ENCODE measurements around the gene MTMR2. TPM values are rescaled to one million over a fixed set of nuclear protein-coding genes. Genes with fewer than 3 reads are reported as not detected.
"Not testable (repeated sequence)": the region's sequence is repeated elsewhere in the genome, so short reads cannot be mapped to it uniquely, and the experiment has no call there.

MTMR2 gene
- polyA plus RNA-seq, 10 donors, result 24.2 to 35.7 (median 27.8) TPM

DNA sequence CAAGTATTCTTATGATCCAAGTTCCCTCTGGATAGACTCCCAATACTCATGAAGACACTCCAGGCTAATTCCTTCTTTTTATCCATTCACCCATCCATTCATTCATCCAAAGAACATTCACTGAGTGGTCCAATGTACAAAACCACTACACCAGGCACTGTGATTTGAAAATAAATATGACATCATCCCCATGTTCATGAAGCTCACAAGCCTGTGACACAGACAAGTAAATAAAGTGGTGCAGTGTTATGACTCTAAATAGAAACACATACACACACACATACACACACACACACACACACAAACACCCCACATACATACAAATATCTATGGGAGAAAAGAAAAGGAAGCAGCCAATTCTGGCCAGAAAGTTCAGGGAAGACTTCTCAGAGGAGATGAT lies 35.5 kb downstream of the MTMR2 start:
- DNase-seq, result no peak

DNA sequence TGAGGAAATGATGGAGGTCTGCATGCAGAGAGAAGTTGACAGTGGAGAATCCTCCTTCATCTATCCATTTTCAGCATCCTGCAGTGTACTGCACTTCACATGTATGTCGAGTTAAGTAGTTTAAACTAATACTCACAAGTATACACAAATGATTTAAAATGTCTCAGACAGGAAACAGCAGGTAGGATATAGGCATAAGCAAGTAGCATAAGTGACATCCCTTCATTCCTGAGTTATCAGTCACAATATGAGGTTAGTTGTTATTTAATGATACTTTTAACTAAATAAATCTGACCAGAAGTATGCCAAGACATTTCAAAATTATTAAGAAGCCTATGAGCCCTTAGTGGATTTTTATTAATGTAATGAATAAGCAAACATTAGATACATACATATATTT lies 37.4 kb downstream of the MTMR2 start:
- DNase-seq, result no peak

DNA sequence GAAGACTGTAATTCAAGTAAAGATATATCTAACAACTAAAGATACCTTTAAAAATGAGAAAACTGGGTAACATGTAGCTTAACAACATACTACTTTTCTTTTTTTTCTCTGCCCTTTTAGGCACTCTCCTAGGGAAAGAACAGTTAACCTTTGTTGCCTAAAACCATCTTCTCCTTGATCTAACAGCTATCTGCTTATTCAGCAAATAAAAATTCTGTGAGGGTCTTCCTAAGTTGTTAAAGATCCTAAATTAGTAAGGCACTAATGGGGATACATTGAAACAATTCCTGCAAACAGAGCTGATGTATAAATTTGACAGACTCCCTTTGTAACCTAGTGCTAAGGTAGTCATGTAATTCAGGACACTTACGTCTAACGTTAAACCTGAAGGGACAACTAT lies 39.1 kb downstream of the MTMR2 start:
- no peak for DNase-seq

DNA sequence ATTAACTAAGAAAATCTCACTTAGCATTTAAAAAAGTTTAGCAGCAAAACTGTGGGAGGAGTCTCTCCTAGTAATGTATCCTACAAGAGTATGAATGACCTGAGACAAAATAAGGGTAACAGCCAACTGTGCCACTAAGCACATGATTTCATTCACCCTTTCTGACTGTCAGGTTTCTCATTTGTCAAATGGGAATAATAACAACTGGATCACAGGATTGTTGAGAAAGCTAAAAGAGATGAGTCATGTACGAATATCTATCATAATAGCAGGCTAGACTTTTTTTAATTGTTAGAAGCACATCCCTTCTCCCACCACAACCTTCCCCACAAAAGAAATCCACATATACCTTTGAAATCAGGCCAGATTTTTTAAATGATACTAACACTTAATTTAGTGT lies 39.5 kb downstream of the MTMR2 start:
- DNase-seq, result peak in 1 of 3 donors; percentile 26

DNA sequence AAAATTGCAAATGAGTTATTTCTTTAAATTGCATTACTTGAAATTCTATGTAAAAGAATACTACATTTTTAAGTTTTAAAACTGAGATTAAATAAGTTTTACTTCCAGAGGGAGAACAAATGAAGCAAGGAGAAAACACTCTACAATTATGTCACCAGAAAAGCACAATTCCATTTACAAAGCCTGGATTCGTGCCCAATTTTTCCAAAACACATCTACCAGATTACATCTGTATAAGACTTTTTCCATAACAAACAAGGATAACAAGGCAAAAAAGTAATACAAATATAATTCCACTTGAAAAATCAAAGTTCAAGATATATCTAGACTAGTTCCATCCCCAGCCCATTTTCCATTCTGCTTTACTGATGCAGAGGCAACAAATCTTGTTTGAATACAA lies 40.5 kb downstream of the MTMR2 start:
- DNase-seq, result peak in 2 of 3 donors; percentile 35 to 43

DNA sequence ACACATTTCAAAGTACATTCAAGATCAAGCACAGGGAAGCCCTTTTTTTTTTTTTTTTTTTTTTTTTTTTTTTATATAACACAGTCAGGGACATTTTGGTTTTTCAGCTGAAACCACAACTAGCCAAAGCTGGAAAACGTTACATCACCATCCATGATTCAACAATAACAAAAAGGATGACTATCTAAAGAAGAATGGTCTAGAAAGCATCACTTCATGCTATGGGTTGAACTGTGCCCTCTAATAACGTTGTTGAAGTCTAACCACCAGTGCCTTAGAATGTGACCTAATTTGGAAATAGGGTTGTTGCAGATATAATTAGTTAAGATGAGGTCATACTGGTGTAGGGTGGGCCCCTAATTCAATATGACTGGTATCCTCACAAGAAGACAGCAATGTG lies 46.6 kb downstream of the MTMR2 start:
- peak in 1 of 3 donors; percentile 96 for DNase-seq

DNA sequence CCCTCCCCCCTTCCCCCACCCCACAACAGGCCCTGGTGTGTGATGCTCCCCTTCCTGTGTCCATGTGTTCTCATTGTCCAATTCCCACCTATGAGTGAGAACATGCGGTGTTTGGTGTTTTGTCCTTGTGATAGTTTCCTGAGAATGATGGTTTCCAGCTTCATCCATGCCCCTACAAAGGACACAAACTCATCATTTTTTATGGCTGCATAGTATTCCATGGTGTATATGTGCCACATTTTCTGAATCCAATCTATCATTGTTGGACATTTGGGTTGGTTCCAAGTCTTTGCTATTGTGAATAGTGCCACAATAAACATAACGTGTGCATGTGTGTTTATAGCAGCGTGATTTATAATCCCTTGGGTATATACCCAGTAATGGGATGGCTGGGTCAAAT lies 53.0 kb downstream of the MTMR2 start:
- not testable (repeated sequence) for DNase-seq

DNA sequence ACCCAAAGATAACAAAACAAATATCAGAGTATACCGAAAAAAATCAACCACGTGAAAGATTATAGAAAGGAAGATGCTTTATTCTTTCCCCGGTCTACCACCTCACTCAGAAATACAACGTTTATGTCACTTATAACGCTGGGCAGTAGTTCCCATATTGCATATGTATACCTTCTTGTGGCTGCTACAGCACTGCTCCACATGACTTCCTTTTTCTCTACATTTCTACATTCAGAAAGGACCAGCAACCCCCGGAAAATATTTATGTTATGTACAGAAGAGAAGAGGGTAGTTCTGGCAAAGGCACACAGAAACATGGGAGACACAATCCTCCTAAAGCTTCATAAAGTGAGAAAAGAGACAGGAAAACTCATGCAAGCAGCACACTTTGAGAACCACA lies 56.8 kb downstream of the MTMR2 start:
- no peak for DNase-seq

DNA sequence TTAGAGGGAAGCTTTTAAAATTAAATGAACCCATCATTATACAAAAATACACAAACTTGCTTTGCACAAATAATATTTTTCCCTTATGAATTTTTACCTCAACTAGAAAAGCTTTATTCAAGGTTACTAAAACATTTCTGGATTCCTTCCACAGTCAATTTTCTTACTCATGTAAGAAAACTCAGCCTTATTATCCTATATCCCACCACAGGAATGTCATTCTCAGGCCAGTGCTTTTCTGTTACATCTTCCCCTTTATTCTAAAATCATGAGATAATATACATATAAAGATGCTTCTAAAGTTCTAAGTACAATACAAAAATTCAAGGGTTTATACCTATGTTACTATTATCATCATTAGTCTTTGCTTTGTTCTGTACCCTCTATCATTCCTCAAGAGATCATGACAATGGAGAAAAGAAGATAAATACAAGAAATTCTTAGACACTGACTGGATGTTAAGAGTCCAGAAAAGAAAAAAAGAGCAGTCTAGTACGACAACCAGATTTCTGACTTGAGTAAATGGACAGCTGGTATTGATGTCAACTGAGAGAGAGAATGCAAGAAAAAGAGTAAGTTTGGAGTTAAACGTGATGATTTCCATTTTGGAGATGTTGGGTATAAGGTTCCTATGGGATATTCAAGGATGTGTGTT lies 60.3 kb downstream of the MTMR2 start:
- DNase-seq, result peak in 1 of 3 donors; percentile 56

DNA sequence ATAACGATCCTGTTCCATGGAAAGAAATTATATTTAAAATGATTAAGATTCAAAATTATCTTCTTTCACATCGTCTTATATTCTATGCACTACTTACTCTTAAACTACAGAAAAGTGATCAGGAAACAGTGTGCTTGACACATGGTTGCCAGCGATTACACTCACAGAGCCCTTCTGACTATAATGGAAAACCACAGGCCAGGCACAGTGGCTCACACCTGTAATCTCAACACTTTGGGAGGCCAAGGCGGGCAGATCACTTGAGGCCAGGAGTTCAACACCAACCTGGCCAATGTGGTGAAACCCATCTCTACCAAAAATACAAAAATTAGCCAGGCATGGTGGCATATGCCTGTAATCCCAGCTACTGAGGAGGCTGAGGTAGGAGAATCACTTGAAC lies 63.9 kb downstream of the MTMR2 start:
- DNase-seq, result not testable (repeated sequence)

DNA sequence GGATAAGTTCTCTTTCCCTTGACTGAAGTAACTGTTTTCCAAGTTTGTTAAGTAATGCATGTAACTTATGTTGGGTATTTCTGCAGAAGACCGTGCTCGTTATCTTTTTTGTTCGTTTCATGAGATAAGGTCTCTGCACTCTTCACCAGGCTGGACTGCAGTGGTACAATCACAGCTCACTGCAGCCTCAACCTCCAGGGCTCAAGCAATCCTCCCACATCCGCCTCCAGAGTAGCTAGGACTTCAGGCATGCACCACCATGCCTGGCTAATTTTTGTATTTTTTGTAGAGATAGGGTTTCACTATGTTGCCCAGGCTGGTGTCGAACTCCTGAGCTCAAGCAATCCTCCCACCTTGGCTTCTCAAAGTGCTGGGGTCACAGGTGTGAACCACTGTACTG lies 69.5 kb downstream of the MTMR2 start:
- not testable (repeated sequence) for DNase-seq

DNA sequence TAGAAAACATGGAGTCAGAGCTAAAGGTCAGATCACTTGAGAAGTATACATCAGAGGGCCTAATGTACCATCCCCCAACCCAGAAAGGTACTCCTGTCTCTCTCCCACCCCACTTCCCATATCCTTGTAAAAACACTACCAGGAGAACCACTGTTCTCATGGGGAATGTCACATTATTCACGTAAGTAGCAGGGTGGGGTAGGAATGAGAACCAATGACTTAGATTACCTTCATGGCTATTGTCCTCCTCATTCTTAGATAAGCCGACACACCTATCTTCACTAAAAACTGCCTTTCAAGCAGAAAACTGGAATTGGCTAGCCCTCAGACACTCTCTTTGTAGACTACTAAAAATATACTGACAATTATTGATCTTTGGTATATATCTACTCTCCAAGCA lies 70.0 kb downstream of the MTMR2 start:
- DNase-seq, result no peak

DNA sequence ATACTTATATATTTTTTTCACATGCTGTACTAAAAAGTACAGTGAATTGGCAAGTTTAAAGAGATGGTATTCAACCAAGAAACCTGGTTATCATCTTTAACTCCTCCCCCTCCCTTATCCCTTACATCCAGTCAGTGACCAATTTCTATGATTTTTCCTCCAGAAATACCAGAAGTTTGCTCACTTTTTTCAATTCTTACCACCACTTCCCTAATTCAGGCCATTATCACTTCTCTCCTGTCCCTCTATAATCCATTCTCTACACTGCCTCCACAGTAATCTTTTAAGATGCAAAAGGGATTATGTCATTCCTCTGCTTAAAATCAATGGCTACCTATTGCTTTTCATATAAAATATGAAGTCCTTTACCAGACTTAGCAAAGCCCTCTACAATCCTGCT lies 70.8 kb downstream of the MTMR2 start:
- DNase-seq, result no peak

DNA sequence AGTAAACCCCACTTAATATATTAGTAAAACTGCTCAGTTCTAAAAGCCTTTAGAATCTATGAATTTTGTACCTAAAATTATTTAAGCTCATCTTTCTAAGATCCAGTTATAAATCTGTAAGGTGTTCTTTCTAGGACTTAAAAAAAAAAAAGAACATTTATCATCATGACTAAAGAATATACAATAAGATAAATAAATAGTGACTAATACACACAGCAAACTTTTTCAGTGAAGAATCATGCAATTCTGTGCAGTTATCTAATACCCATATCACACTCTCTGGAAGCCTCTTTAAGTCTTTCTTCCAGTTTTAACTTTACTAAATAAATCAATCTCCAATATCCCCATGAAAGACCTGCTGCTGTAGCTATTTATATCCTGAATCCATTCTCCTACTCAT lies 73.8 kb downstream of the MTMR2 start:
- DNase-seq, result no peak

DNA sequence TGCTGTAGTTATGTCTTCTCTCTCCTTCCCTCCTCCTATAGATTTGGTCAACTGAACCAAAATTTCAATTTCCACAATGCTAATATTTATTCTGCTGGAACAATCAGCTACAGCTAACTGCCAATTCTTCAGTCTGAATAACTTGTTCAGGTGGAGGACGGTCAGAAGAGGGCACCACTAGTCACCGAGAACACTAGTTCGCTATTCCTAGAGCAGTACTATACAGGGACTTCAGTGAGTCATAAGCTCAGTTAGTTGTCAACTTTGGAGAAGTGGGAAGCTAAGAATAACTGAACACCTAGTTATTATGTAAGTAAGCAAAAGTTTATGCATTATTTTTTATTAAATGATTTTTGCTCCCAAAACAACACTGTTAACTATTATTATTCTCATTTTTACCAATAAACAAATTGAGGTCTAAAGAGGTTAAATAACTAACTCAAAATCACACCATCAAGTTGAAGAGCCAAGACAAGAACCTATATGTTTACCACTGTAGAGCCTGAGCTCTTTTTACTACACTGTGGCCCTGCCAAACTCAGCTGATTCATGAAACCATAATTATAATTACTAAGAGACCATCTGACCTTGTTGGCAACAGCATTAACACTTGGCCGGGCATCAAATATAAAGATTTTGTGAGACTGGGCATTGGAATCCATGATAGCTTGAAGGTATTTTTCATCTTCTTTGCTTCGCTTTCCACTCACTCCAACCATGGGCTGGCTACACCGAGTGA lies 74.7 kb downstream of the MTMR2 start:
- DNase-seq, result peak in 2 of 3 donors; percentile 30 to 57

DNA sequence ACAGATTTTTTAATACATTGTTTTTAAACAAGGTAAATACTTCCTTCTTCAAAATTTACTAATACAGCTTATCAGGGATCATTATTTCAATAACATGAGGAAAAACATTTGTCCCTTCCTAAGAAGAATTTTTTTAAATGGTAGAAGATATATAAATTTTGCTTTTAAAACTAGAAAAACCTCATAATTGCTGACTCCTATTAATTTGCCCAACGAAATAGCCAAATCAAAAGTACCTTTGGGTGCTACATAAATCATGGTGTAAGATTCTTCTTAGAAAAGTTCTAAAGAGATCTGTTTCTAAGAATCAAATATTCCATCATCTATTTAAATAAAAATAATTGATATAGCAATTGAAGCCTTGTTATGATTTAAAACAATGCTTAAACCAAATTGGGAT lies 78.7 kb downstream of the MTMR2 start:
- no peak for DNase-seq

DNA sequence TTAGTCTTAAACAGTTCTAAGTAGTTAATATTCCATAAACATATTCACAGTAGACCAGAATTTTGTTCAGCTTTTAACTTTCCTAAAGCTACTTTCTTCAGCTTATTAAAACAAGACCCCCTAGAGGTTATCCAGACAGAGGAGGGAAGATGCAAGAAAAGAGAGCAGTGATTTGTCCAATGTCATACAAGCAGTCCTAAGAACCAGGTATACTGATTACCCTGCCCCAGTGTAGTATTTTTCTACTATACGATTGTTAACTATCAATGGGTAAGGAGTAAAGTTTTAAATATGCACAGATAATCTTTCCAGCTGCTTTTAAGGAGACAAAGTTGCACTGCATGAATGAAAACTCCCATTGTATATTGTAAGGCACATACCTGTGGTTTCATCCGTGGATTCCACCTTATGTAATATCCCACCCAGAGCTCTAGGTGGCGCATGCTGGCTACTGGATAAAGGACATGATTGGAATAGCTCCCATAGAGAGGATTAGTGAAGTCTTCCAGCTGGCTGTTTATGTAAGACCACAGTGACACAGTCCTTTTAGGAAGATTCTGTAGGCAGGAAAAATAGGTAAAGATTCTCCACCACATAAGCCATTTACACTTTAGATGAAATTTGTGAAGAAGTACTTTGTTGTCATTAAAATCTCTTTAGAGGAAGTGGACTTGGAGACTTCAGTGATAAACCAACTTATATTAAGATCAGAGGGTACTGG lies 88.0 kb downstream of the MTMR2 start:
- peak; percentile 64 to 85 (median 75) for DNase-seq

DNA sequence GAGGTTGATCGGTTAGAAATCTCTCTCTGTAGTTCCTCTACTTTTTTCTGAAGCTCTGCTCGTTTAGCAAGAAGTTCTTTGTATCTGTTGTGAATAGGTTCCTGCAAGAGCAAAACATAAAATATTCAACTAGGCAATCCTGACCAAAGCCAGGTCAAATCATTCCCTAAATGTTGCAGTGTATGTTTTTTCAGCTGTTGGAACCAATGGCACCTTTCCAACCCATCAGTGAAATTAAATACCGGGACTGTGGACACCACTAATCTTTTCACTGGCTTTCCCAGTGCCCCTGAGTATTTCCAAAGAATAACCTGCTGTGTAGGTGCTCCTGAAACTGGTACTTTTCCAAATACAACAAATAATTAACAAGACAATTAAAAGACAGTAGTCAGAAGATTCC lies 88.6 kb downstream of the MTMR2 start:
- peak; percentile 19 to 21 (median 21) for DNase-seq

DNA sequence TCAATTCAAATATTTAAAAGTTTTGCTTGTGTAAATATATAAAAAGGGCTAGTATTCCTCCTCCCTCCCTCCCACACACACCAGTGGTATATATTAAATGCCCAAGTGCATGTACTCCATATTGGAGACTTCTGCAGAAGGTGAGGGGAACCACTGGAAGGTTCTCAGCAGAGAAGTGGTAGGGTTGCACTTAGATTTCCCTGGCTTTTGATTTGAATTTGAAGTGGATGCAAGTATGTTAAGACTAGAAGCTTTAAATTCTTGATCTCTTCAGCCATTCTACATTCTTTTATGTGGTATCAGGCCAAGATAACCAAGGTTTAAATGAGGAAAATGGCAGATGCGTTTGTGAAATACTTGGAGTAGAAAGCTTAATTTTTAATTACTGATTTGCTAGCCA lies 90.5 kb downstream of the MTMR2 start:
- DNase-seq, result no peak

DNA sequence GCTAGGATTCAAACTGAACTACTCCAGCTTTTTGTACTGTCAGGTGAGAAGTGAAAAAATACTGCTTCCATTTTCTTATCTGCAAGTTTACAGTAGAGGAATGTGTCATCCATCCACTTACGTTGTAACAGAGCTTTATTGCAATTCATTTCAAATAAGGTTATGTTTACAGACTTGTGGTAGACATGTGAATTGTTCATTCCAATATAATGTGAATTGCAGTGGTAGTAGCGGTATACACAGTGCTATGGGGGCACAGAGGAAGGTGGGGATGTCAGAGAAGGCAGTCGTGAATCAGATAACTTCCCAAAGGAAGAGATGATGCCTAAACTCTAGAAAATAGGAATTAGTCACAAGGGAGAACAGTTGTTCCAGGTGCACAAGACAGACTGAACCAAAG lies 91.1 kb downstream of the MTMR2 start:
- DNase-seq, result no peak

DNA sequence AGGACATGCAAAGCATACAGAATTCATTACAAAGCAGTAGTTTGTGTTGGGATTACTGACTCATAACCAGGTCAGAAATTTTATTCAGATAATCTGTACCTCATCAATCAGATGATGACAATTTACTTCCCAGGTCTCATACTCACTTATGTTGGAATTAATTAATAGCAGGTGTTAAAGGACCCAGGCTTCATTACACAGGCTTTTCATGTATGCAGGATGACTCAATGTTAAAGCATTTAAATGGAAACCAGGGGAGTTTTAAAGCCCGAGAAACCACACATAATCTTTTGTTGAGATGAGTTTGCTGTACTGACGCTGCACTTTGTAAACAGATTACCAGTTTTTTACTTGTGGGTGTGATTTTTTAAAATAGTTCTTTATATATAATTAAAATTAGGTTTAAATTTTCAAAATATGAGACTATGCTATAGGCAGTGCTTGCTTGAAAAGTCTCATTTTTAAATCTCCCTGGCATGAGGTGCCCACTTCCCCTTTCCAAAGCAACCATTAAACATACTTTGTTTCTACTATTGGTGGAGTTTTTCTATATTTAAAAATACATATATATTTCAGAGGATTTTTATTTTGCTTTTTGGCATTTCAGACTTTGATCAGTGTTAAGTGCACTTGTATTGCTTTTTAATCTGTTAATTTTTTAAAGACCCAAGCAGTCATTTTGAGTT lies 92.6 kb downstream of the MTMR2 start:
- peak in 1 of 3 donors; percentile 89 for DNase-seq

DNA sequence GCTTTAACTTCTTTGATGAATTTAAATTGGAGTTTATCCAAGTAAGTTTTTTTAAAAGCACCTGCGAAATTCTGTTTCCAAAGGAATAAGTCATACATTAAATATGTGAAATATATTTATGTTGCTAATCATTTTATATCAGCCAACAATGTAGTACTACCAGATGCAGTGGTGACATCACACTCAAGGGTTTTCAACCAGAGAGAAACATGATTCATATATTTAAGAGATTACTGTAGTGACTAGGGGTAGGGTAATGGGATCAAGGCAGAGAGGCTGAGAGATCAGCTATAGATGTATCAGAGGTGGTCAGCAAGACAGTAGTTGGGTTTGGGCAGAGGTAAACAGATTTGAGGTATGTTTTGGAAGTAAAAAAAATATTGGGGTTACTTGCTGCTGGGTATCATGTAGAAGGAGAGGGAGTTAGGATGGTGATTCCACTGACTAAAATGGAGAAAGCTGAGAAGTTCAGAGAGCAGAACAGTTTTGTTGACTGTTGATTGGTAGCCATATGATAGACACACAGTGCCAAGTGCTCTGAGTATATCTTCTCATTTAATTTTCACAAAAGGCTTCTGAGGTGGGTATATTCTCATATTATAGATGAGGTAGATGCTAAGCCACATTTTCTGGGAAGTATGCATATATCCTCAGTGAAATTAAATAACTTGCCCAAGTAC lies 94.2 kb downstream of the MTMR2 start:
- DNase-seq, result peak in 1 of 3 donors; percentile 18

Data from muscle of back (tissue), 11 donors.